ENCODE measurements around the gene PPP1R9B.

PPP1R9B gene

GRCh38 chr17:50088952-50089825, 61.3 kb downstream of the PPP1R9B start:
- DNase-seq (ENCODE audit: low read depth): no peak

GRCh38 chr17:50087912-50088405, 62.5 kb downstream of the PPP1R9B start:
- no peak for DNase-seq (ENCODE audit: low read depth)

GRCh38 chr17:50087246-50087911, 63.1 kb downstream of the PPP1R9B start:
- DNase-seq (ENCODE audit: low read depth): peak; percentile 62
